Endothelial cell of umbilical vein (primary cell): ENCODE data around the gene SLC9C1. TPM values are rescaled to one million over a fixed set of nuclear protein-coding genes. Genes with fewer than 3 reads are reported as not detected.

Source experiments
- BruUV-seq: library from RNA; stranded (reverse); fragments of 400-500 nt; replicated peaks from 2 replicates; lab custom pipeline; 2021; lab: Mats Ljungman, UMichigan
- CTCF ChIA-PET: fragments of 300-600, 350-600 bp; sonication (Branson Sonifier 250); formaldehyde crosslinking; loops from one replicate; lab custom pipeline; 2021; ENCODE audit warnings: antibody characterized with exemption, inconsistent platforms; lab: Charles Lee
- POLR2A ChIA-PET: fragments of 300-600, 350-600 bp; sonication (Branson Sonifier 250); formaldehyde crosslinking; loops from one replicate; lab custom pipeline; 2021; ENCODE audit warnings: antibody characterized with exemption, inconsistent platforms; lab: Charles Lee
- DNase-seq: peaks from one replicate; pipeline ENCODE4 v3.0.0-alpha.2; 2011; ENCODE audit warnings: low read depth, low spot score
- FAIRE-seq: peaks from 2 replicates; lab custom pipeline; 2011; peaks lifted over from hg19 to GRCh38; lab: Jason Lieb, UNC
- H2AFZ ChIP-seq: 2 replicates; pipeline ENCODE4 v1.6.0; 2012; ENCODE audit warnings: low read depth, low read length, control low read depth, inconsistent platforms
- H3K27ac ChIP-seq: 2 replicates; pipeline ENCODE4 v1.5.1; 2011; ENCODE audit warnings: low read depth, mild to moderate bottlenecking, control low read depth, low read length, moderate library complexity; ENCODE audit not compliant: insufficient read depth
- H3K27me3 ChIP-seq, 2 experiments: 2 replicates each; pipeline versions ENCODE4 v1.6.0 to v1.6.1; 2011; ENCODE audit warnings: low read length in 2 of 2, mixed read lengths in 1 of 2; ENCODE audit not compliant: control insufficient read depth in 2 of 2, insufficient read depth in 2 of 2
- H3K36me3 ChIP-seq, 2 experiments: 2 replicates in 1 of 2; 3 replicates in 1 of 2; pipeline ENCODE4 v1.5.1; 2011; ENCODE audit warnings: low read length in 2 of 2, mild to moderate bottlenecking in 1 of 2, moderate library complexity in 1 of 2; ENCODE audit not compliant: control insufficient read depth in 2 of 2, insufficient read depth in 2 of 2; ENCODE audit errors: extremely low read depth in 1 of 2
- H3K4me1 ChIP-seq: 3 replicates; pipeline ENCODE4 v1.5.1; 2011; ENCODE audit warnings: mild to moderate bottlenecking, low read length; ENCODE audit not compliant: control insufficient read depth, insufficient read depth; ENCODE audit errors: extremely low read depth
- H3K4me2 ChIP-seq: 2 replicates; pipeline ENCODE4 v1.6.1; 2011; ENCODE audit warnings: low read length, control low read depth, mixed read lengths; ENCODE audit not compliant: insufficient read depth
- H3K4me3 ChIP-seq, 3 experiments: fragments of 200-600 bp in 1 of 3; sonication (generic), shearing (Covaris generic) in 1 of 3; replicated peaks in 1 of 3; 2 replicates each; pipeline ENCODE4 v1.5.1; 2011 to 2016; ENCODE audit warnings: control low read depth in 3 of 3, low read length in 3 of 3, mild to moderate bottlenecking in 2 of 3, inconsistent platforms in 1 of 3, low read depth in 1 of 3, moderate library complexity in 1 of 3; ENCODE audit not compliant: insufficient read depth in 1 of 3
- H3K79me2 ChIP-seq: 2 replicates; pipeline ENCODE4 v1.6.0; 2012; ENCODE audit warnings: low read length, inconsistent platforms; ENCODE audit not compliant: control insufficient read depth, insufficient read depth
- H3K9ac ChIP-seq: replicated peaks from 2 replicates; pipeline ENCODE3; 2011; ENCODE audit warnings: low read length, control low read depth; ENCODE audit not compliant: insufficient read depth; ENCODE audit errors: extremely low read depth
- H3K9me1 ChIP-seq: replicated peaks from 3 replicates; pipeline ENCODE4 v1.6.0; 2011; ENCODE audit warnings: mild to moderate bottlenecking, low read length; ENCODE audit not compliant: control insufficient read depth, insufficient read depth; ENCODE audit errors: extremely low read depth
- H3K9me3 ChIP-seq: replicated peaks from 2 replicates; pipeline ENCODE4 v1.5.1; 2012; ENCODE audit warnings: low read length, inconsistent platforms; ENCODE audit not compliant: control insufficient read depth, insufficient read depth
- H4K20me1 ChIP-seq: replicated peaks from 2 replicates; pipeline ENCODE3; 2011; ENCODE audit warnings: mild to moderate bottlenecking, low read length; ENCODE audit not compliant: control insufficient read depth, insufficient read depth; ENCODE audit errors: extremely low read depth
- EZH2 ChIP-seq: IDR thresholded peaks from 2 replicates; pipeline ENCODE4 v1.6.1; 2012; ENCODE audit warnings: borderline replicate concordance, low read depth, mild to moderate bottlenecking, moderate library complexity, low read length, inconsistent platforms; ENCODE audit not compliant: severe bottlenecking
- FOS ChIP-seq: IDR thresholded peaks from 2 replicates; pipeline ENCODE4 v1.6.1; 2011; ENCODE audit warnings: mild to moderate bottlenecking, low read length, moderate library complexity, borderline replicate concordance; ENCODE audit not compliant: insufficient read depth
- GATA2 ChIP-seq: IDR thresholded peaks from 2 replicates; pipeline ENCODE4 v1.7.0; 2011; ENCODE audit warnings: low read depth, mild to moderate bottlenecking, moderate library complexity, mixed read lengths, low read length; ENCODE audit not compliant: insufficient read length, insufficient read depth
- JUN ChIP-seq: IDR thresholded peaks from 2 replicates; pipeline ENCODE4 v1.6.1; 2011; ENCODE audit warnings: borderline replicate concordance, low read depth; ENCODE audit not compliant: insufficient read length, insufficient read depth
- MAX ChIP-seq: IDR thresholded peaks from 2 replicates; pipeline ENCODE4 v1.6.1; 2011; ENCODE audit not compliant: insufficient read depth, insufficient read length
- MYC ChIP-seq: IDR thresholded peaks from one replicate; pipeline ENCODE4 v1.6.1; 2011; ENCODE audit warnings: mild to moderate bottlenecking, low read depth, low read length
- POLR2A ChIP-seq: IDR thresholded peaks from 2 replicates; pipeline ENCODE4 v1.6.1; 2012; ENCODE audit warnings: low read depth, mild to moderate bottlenecking, control low read depth, low read length
- POLR2AphosphoS5 ChIP-seq: IDR thresholded peaks from 2 replicates; pipeline ENCODE4 v1.6.1; 2012; ENCODE audit warnings: low read depth, mild to moderate bottlenecking, control low read depth, low read length, moderate library complexity; ENCODE audit not compliant: insufficient read depth
- dilution Hi-C: fragments of 300-500 bp; cut with MboI; formaldehyde crosslinking; loops from one replicate; pipeline ENCODE4 v1.15.0; 2019; ENCODE audit warnings: low sequenced_read_pairs; ENCODE audit not compliant: extremely low pct_ligation_motif_present
- intact Hi-C: fragments of 100-400 bp; cut with micrococcal nuclease; formaldehyde crosslinking; loops from one replicate; pipeline ENCODE4 v1.10.0; 2022
- polyA plus RNA-seq, 4 experiments: library from polyadenylated mRNA; depleted of rRNA in 3 of 4; stranded (reverse) in 3 of 4; unstranded in 1 of 4; fragments of >200 nt; gene quantifications; 2 replicates each; pipeline versions ENCODE4 v1.2.1 to v1.2.3, GENCODE V29; 2011 to 2012; ENCODE audit warnings: missing spikeins in 1 of 4
- total RNA-seq: library from RNA; stranded (reverse); gene quantifications from 2 replicates; pipeline ENCODE4 v1.2.3, GENCODE V29; 2021
- TF ChIP-seq, protein P1 (sequence below), 2 donors: IDR thresholded peaks; 1 replicate in 1 of 2; 2 replicates in 1 of 2; pipeline ENCODE4 v1.5.1; 2011; ENCODE audit warnings: low read length in 2 of 2, mild to moderate bottlenecking in 2 of 2, moderate library complexity in 2 of 2, control low read depth in 1 of 2, inconsistent platforms in 1 of 2, low read depth in 1 of 2; ENCODE audit not compliant: insufficient read depth in 1 of 2; ENCODE audit errors: extremely low read depth in 1 of 2

The SLC9C1 gene
- total and polyA plus RNA-seq, 2 donors (not counting 3 experiments of a cell fraction or from before 2014, with no cell fraction given) = not detected

DNA sequence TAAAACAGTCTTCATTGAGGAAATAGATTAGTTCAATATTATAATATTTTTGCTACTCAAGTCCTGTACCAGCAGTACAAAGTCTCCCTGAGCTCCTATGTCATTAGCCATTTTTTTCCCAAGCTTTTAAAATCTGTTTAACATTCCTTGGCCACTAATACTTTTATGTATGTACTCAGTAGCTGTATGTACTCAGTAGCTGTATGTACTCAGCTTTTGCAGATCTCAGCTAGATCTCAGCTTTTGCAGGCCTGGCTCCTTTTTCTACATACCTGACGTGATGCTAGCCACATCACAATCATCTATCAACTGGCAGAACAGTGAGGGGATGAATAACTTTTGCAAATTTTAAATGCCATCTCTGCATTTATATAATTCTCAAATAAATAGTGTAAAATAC lies 13.8 kb downstream of the SLC9C1 start:
- no peaks in the 10 kb centered on the region for H3K9me3 ChIP-seq
- intact Hi-C loops = no loop called here
- POLR2A ChIA-PET = no interaction called here

DNA sequence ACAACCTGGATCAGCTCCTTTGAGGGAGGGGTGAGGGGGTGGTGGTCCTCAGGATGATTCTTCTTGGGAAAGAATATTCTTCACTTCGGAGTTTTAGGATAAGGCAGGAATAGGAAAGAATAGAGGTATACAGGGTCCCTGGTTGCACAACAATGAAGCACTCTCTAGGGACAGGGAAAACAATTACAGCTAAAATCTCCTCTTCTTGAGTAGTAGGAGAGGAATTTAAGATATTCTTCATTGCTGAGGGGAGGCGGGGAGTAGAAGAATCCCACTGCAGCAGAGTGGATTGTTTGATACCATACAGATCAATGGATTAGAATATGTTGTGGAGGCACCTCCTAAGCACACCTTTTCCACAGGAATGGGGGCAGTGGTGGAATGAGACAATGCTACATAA lies 20.5 kb downstream of the SLC9C1 start:
- Histone ChIP-seq H3K9me3 (no peaks in the 10 kb centered on the region), H2AFZ (no peak overlapping the region), H3K4me3 (no peak overlapping the region), H3K4me1 (no peaks in the 10 kb centered on the region), H3K27ac (no peak overlapping the region), H3K9me1 (no peaks in the 10 kb centered on the region), H4K20me1 (no peaks in the 10 kb centered on the region), H3K9ac (no peak overlapping the region), H3K4me2 (no peak overlapping the region), H3K27me3 (peaks cover 0 to 9% of the 10 kb centered on the region in 2 experiments), H3K79me2 (no peaks in the 10 kb centered on the region), H3K36me3 (no peaks in the 10 kb centered on the region)
- intact Hi-C loops = no loop called here
- dilution Hi-C loops = no loop called here
- POLR2A ChIA-PET = no interaction called here
- no peak for FAIRE-seq
- no TSS peak for BruUV-seq
- CTCF ChIA-PET = interaction anchor here (1.1 to 1.5 kb wide), 3 partner anchors 11 to 162 kb away, joined by 3 to 5 read pairs (median 4); no protein-coding TSS in a partner anchor
- TF ChIP-seq MYC (no peak), MAX (no peak), JUN (no peak), GATA2 (no peak), POLR2AphosphoS5 (no peak), EZH2 (no peak), POLR2A (no peak), FOS (no peak)
- TF ChIP-seq, protein P1, sequence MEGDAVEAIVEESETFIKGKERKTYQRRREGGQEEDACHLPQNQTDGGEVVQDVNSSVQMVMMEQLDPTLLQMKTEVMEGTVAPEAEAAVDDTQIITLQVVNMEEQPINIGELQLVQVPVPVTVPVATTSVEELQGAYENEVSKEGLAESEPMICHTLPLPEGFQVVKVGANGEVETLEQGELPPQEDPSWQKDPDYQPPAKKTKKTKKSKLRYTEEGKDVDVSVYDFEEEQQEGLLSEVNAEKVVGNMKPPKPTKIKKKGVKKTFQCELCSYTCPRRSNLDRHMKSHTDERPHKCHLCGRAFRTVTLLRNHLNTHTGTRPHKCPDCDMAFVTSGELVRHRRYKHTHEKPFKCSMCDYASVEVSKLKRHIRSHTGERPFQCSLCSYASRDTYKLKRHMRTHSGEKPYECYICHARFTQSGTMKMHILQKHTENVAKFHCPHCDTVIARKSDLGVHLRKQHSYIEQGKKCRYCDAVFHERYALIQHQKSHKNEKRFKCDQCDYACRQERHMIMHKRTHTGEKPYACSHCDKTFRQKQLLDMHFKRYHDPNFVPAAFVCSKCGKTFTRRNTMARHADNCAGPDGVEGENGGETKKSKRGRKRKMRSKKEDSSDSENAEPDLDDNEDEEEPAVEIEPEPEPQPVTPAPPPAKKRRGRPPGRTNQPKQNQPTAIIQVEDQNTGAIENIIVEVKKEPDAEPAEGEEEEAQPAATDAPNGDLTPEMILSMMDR (IDR thresholded peaks at IDR 0.05; ENCODE audit: extremely low read depth in 1 of 2, insufficient read depth in 1 of 2, low read depth in 1 of 2, low read length in 2 of 2) = no peak
- no peak for DNase-seq

More for the DNA sequence above, 13.8 kb downstream of the SLC9C1 start:
- Histone ChIP-seq H3K27me3 (peaks cover 11 to 14% of the 10 kb centered on the region in 2 experiments), H3K79me2 (no peaks in the 10 kb centered on the region), H3K36me3 (no peaks in the 10 kb centered on the region), H3K4me1 (no peaks in the 10 kb centered on the region), H3K9me1 (no peaks in the 10 kb centered on the region), H3K9ac (no peak overlapping the region), H4K20me1 (no peaks in the 10 kb centered on the region), H3K4me2 (no peak overlapping the region), H3K27ac (no peak overlapping the region), H2AFZ (no peak overlapping the region), H3K4me3 (no peak overlapping the region)
- dilution Hi-C loops = no loop called here
- TF ChIP-seq MYC (no peak), GATA2 (no peak), FOS (no peak), POLR2A (no peak)
- FAIRE-seq (no peak), DNase-seq (no peak)
- CTCF ChIA-PET = no interaction called here
- no TSS peak for BruUV-seq
